ENCODE measurements around the gene TMEM42.

TMEM42 gene

DNA sequence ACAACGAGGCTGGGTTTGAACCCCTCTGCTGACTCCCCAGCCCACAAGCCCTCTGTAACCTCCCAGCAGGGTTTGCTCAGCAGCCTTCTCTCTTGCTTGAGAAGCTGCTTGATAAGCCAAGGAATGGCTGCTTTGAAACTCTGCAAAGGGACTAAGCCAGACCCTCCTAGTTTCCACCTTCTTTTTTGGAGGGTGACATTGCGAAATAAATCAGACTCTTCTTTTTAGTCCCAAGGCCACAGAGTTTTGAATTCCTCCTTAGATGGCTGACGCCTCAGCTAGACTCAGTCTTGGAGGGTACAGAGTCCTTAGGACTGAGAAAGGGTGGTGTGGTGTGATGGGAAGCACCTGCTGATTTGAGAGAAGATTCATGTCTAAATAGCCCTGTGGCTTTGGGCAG, 13.9 kb downstream of the TMEM42 start:
- no peak for DNase-seq

DNA sequence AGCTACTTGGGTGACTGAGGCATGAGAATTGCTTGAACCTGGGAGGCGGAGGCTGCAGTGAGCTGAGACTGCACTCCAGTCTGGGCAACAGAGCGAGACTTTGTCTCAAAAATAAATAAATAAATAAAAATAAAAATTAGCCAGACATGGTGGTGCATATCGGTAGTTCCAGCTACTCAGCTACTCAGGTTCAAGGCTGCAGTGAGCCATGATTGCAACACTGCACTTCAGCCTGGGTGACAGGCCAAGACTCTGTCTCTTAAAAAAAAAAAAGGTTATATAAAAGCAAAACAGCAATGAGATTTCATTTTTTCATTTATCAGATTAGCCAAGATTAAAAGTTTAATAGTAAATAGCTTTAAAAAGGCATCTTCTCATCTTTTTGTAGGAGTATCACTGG, 15.6 kb downstream of the TMEM42 start:
- DNase-seq: no peak

DNA sequence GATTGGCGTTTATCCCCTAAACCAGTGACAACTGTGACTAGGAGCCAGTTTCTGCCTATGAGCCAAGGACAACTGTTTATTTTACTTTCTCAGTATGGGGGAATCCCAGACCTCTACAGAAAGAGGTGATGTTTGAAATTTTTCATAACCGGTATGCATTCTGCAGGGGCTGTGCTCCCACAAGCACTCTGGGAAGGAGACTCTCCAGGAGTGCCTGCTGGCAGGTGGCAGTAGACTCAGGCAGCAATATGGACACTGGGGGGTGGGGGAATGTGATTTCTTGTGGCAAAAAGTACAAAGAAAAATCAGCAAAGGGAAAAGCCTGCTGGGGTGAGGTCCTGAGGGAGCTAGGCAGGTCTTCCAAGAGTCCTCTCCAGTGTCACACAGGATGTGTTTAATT, 18.6 kb downstream of the TMEM42 start:
- DNase-seq: no peak

DNA sequence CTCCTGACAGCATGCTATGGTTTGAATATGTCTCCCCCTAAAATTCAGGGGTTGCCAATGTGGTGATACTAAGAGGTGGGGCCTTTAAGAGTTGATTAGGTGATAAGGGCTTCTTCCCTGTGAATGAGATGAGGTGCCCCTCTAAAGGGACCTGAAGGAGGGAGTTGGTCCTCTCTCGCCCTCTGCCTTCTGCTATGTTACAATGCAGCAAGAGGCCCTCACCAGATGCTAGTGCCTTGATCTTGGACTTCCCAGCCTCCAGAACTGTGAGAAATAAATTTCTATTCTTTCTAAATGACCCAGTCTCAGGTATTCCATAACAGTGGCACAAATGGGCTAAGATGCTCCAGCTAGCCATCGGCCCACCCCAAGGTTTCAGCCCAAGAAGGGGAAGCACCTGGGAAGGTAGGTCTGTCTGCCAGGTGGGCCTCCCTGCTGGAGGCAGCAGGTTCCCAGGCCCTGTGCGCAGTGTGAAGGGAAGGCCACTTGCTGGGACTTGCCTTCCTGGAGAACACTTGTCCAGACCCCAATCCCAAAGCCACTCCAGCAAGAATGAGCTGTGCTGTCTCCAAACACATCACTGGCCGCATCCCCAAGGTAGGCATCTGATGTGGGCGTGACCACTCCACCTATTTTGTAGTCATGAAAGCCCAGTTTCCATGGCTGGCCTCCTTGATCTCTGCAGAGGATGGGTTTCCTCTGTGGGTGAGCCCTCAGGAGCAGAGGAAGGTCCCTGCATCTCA, 21.7 kb downstream of the TMEM42 start:
- no peak for DNase-seq

DNA sequence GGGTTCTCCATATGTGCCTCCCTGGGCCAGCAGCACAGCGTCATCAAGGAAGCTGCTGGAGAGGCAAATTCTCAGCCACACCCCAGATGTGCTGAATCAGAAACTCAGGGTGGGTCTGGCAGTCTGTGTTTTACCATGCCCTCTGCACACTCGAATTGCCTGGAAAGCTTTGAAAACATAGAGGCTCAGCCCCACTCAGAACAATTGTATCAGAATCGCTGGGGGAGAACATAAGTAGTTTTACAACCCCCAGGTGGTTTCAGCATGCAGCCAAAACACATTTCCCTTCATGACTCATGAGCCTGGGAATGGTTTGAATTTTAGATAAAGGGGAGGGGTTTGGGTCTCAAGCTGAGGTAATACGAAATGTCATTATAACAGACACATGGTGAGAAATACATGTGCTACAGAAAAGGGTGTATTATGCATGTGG, 22.3 kb downstream of the TMEM42 start:
- no peak for DNase-seq

DNA sequence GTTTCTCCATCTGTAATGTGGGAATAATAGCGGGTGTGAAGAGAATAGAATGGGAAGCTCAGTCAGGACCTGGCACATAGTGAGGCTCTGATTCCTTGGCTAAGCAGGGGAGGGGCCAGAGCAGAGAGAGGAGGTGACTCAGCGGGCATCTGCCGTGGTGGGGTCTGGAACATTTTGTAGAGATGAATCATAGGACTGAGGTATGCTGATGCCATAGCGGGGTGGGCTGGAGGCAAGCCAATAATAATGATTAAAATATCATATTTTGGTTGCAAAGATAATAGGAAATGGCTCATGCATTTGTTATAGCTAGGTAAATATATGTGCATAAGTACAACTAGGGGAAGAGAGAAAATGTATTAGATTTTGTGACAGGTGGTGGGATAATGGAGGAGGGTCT, 23.9 kb downstream of the TMEM42 start:
- DNase-seq: no peak

DNA sequence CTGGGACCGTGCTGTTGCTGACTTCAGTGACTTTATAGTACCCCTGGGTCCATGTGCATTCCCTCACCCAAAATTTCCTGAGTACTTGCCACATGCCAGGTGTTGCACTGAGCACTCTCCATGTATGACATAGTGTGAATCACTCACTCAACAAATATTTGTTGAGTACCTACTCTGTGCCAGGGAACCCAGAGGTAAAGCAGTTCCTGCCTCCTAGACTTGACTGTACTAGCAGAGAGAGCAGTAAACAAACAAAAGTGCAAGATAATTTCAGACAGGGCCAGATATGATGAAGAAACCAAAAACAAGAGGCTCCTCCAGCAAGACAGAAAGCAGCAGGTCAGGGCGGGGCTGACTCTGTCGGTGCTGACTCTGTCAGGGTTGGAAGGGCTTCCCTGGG, 24.8 kb downstream of the TMEM42 start:
- DNase-seq: no peak

DNA sequence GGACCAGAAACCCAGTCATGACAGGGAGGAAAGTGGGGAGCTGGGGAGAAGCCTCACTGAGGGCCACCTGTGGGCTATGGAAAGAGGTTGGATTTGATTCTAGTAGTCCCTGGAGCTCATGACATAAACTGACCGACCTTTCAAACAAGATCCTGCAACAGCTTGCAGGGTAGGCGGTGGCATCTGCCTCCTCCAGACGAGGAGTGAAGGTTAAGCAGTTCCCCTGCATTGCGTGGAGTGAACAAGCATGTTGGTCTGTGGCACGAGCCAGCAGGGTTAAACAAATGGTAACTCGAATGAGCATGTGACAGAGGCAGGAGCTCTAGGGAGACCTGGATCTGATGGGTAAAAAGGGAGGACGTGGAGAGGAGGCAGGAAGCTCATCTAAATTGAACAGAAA, 25.4 kb downstream of the TMEM42 start:
- no peak for DNase-seq

DNA sequence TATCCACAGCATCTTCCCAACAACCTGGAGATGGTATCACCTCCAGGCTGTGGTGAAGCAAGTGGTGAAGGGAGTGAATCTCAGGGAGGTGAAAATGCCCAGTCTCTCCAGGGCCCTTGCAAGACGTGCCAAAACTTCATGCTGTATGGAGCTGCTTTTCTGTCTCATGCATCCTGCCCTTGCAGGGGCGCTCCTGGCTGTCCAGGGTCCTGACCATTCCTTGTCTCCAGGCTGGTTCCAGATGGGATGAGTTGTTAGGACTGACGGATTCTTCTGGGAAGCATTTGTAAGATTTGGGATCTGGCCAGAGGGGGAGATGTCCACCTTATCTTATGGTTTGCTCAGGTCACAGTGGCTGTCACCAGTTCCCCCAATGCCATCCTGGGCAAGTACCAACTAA, 28.5 kb downstream of the TMEM42 start:
- no peak for DNase-seq

DNA sequence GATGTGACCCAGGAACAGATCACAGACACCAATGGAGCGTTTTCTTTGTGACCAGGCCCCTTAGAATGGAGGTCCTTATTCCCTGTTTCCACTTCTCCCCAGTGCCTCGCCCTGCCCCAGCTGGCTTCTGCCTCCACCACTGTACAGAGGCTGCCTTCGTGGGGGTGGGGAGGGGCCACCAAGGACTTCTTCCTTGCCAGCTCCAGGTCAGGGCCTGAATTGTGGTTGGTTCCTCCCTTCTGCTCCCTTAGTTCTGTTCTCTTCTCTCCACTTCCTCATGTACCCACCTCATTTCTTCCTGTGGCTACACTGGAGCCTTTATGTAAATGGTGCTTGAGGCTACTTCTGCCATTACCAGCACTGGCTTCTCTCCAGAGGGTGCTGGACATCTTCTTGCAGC, 29.1 kb downstream of the TMEM42 start:
- DNase-seq: no peak

DNA sequence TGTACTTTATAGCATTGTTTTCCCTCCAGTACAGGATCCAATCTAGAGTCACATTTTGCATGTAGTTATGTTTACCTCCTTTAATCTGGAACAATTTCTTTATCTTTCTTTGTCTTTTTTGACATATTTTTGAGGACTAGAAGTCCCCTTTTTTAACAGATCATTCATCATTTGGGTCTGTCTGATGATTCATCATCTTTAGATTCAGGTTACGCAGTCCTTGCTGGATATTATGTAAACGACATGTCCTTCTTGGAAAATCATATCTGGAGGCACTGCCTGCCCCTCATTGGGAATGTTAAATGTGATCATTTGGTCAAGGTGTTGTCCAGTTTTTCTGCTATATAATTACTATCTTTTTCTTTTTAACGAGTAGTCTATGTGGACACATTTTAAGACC, 31.0 kb downstream of the TMEM42 start:
- DNase-seq: no peak

DNA sequence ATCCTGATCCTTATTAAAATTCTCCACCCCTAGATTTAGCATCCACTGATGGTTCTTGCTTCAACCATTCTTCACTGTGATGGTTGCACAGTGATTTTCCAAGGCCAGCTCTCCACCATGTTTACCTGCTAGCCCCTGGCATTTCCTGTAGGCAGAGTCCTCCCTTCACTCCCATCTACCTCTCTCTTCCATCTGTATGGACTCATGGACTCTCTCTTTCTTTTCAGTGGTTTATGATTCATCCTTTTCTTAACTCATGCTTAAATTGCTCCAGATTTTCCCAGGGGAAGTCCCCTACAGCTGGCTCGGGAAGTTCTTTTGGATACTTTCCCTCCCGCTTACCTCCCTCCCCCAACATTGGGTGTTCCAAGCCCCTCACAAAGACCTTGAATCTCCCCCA, 31.4 kb downstream of the TMEM42 start:
- no peak for DNase-seq

DNA sequence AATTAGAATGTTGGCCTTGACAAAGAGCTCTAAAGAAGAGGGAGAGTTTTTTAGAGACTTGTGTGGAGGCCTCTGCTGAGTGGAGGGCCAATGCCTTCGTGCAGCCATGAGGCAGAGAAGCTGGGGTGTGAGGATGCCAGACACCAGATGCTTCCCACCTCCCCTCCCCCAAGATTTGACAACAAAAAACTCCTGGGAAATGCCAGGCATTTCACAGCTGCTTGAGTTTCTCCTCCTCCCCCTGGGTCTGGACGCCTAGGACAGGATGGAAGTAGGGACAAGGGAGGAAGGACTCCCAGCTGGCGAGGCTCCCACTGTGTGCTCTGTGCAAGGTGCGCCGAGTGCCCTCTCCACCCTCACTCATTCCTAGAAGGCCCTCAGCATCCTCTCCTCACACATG, 32.8 kb downstream of the TMEM42 start:
- no peak for DNase-seq

DNA sequence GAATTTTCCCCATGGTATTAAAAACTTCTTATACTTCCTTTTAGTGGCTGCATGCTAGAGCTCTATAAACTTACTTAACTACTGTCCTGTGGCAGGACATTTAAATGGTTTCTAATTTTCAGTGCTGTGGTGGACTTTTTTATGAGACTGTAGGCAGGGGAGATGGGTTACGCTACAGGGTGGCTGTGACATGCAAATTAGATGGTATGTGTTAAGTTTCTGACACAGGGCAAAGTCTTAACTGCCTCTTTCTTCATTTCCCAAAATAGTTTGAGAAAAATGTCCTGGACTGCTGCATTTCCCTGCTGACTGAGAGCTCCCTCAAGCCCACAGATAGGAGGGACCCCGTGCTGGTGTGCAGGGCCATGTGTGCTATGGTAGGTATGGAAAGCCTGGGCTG, 34.7 kb downstream of the TMEM42 start:
- DNase-seq: no peak

DNA sequence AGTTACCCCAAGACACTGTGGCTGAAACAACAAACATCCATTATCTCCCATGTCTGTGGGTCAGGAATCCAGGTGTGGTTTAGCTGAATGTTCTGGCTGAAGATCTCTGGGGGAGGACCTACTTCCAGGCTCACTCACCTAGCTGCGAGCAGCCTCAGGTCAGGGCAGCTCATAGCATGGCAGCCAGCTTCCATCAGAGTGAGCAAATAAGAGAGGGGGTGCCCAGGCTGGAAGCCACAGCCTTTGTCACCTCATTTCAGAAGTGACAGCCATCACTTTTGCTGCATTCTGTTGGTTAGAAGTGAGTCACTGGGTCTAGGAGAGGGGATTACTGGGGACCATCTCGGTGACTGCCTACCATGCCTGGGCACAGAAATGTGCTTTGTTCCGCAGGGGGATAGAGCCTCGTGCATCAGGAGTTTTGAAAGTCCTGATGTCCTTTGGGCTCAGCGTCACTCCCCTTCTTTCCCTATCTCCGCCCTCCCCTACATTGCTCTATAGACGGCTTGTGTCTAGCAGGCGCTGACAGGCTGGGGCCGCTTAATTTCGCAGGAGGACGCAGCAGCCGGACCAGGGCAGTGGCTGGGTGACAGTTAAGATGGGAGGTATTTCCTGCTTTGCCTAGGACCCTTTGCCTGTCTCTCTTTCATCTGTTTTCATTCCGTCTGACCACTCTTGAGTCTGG, 38.1 kb downstream of the TMEM42 start:
- no peak for DNase-seq

DNA sequence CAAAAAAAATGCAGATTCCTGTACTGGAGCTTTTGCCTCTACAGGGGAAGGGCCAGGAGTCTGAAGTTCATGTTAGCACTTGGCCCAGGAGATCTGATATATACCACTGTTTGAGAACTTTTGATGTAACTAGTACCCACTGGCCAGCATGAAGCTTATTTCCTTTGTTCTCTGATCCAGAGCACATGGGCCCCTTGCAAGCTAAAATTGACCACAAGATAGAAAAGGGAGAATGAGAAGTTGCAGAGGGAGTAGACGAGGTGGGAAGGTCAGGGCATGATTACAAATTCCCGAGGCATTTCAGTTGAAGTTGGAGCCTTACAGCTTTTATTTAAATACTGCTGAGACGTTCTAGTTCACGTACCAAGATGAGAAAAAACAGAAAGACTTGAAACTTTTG, 40.9 kb downstream of the TMEM42 start:
- no peak for DNase-seq

DNA sequence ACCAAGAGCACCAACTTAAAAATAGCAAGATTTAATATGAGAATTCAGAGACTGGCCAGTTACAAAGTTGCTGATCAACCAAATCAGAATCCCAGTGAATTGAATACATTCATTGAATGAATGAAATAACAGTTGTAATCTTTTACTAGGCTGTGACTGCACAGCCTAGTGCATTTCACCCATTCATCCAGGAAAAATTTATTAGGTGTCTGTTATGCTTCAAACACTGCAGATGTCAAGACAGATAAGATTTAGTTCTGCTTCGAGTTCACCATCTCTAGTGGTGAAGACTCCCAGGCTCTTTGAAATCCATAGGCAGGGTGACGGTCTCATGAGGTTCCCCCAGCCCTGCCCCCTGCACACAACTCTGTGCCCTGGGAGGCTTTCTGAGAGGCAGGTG, 41.6 kb downstream of the TMEM42 start:
- DNase-seq: no peak

DNA sequence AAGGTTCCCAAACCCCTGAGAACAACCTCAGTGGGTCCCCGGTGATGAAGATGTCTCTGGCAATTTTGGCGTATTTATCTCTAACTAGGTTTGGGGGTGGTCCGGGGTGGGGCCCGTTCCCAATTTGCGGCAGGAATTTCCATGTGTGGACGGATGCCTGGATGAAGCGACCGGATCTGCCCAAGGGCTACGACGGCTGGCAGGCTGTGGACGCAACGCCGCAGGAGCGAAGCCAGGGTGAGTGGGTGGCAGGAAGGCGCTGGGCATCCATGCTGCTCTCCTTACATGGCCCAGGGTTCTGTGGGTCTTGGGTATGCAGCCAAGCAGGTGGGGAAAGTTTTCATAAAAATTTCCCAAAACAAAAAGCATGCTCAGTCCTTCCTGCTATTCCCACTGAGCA, 42.0 kb downstream of the TMEM42 start:
- no peak for DNase-seq

DNA sequence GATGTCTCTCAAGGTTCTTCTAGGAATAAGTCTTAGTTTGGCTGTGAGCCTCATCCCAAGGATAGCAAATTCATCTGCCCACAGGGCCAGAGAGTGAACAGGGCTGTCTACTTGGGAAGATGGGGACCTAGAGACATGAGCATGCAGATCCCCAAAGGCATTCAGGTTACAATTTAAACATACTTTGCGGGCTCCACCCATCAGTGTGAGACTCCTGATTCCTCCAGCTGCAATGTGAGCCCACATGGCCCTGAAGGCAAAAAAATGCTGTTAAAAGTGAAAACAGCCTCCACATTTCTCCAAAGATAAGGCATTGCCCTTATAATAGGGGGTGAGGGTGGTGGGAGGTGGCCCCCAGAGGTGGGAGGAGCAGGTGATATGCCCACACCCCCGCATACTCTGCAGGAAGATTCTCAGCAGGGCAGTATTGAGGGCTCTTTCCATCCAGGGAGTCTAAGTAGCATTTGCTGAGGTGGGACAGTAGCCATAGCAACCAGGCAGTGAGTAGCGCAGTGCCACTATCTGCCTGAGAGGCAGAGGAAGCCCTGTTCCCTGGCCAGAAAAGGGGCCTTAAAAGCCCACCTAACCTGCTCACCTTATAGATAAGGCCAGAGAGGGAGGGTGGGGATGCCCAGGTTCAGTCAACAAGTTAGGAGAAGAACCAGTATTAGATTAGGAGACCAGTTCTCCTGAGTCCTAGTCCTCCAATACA, 43.9 kb downstream of the TMEM42 start:
- DNase-seq: no peak

DNA sequence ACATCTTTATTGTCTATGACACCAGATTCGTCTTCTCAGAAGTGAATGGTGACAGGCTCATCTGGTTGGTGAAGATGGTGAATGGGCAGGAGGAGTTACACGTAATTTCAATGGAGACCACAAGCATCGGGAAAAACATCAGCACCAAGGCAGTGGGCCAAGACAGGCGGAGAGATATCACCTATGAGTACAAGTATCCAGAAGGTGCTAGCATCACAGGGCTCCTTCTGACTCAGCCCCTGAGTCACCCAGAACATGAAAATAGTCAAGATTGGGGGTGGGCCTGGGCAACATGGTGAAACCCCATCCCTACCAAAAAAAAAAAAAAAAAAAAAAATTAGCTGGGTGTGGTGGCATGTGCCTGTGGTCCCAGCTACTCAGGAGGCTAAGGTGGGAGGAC, 45.3 kb downstream of the TMEM42 start:
- no peak for DNase-seq

DNA sequence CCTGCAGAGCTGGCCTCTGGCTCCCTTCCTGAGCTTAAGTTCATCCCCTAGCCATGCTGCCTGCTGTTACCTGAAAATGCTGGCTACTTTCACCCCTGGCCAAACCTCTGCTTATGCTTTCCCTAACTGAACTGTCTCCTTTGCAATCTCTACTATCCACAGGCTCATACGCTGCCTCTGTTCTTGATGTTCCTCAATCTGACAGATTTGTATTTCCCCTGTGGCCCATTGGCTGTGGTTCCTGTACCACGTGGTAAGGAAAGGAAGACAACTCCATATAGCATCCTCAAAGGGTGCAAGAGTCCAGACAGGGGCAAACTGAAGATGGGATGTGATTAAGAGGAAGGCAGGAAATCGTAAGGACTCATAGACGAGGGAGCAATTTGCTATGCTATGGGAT, 45.9 kb downstream of the TMEM42 start:
- DNase-seq: no peak

DNA sequence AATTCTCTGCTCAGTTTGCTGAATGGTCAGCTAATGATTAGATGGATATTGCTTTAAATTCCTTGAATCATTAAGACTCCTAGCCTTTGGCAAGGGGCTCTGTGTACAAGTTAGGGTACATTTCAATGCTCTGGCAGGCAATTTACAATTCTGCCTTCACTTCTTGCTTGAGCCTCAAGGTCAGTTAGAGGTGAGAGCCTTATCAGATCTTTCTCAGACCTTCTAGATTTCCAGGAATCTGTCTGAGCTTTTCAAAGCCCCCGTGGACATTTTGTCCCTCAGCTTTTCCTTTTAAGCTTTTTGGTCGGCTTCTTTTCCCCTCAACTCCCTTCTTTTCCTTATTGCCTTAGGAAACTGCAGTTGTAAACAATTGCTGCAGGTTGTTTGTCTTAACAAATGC, 47.4 kb downstream of the TMEM42 start:
- DNase-seq: no peak

DNA sequence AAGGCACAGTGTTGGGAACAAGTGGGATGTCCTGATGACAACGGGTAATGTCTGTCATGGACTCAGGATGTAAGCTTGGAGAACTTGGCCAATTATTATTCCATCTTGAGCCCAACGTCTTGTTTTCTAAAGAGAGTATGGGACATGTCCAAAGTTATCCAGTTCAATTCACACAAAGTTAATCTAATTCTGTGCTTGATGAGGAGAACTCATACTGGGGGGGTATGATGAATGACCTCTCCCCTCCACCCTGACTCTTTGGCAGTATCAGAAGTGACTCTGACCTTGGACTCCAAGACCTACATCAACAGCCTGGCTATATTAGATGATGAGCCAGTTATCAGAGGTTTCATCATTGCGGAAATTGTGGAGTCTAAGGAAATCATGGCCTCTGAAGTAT, 49.0 kb downstream of the TMEM42 start:
- no peak for DNase-seq

DNA sequence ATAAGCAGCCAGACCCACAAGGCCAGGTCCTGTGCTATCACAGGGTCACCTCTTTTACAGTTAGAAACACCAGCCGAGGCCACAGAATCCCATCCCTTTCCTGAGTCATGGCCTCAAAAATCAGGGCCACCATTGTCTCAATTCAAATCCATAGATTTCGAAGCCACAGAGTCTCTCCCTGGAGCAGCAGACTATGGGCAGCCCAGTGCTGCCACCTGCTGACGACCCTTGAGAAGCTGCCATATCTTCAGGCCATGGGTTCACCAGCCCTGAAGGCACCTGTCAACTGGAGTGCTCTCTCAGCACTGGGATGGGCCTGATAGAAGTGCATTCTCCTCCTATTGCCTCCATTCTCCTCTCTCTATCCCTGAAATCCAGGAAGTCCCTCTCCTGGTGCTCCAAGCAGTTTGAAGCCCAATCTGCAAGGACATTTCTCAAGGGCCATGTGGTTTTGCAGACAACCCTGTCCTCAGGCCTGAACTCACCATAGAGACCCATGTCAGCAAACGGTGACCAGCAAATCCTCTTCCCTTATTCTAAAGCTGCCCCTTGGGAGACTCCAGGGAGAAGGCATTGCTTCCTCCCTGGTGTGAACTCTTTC, 52.3 kb downstream of the TMEM42 start:
- DNase-seq: peak; percentile 7 to 8
